ENCODE measurements around the gene TNF.

The TNF gene

GRCh38 chr6:31573239-31574105 lies 1.9 kb upstream of the TNF start:
- DNase-seq: no peak

GRCh38 chr6:31574106-31575061 lies 981 bp upstream of the TNF start:
- DNase-seq: no peak

- DNase-seq: no peak
Measured at GRCh38 chr6:31575952-31576685, 754 bp downstream of the TNF start.

GRCh38 chr6:31576897-31577578 lies 1.7 kb downstream of the TNF start:
- DNase-seq: no peak

- no peak for DNase-seq
Measured at GRCh38 chr6:31577579-31577966, 2.2 kb downstream of the TNF start.

GRCh38 chr6:31578184-31579118 lies 3.1 kb downstream of the TNF start:
- no peak for DNase-seq

- no peak for DNase-seq
Measured at GRCh38 chr6:31579119-31579505, 3.7 kb downstream of the TNF start.

- DNase-seq: no peak
Measured at GRCh38 chr6:31579546-31580437, 4.4 kb downstream of the TNF start.

GRCh38 chr6:31580438-31580740 lies 5.0 kb downstream of the TNF start:
- DNase-seq: no peak

GRCh38 chr6:31580807-31581433 lies 5.6 kb downstream of the TNF start:
- DNase-seq: peak; percentile 49

GRCh38 chr6:31581434-31582229 lies 6.3 kb downstream of the TNF start:
- no peak for DNase-seq

- DNase-seq: no peak
Measured at GRCh38 chr6:31582230-31582643, 6.9 kb downstream of the TNF start, which contains the start of gene LTB. LTB (minus strand) TSS chr6:31582424; CDS start chr6:31582417, 7 bp downstream.

GRCh38 chr6:31585491-31585890 lies 10.1 kb downstream of the TNF start:
- no peak for DNase-seq

GRCh38 chr6:31586008-31586407 lies 10.6 kb downstream of the TNF start, which contains the start of gene LST1:
LST1 (plus strand) TSS chr6:31586277; CDS start chr6:31587300, 1,023 bp downstream.
- DNase-seq: no peak

GRCh38 chr6:31586599-31587281 lies 11.4 kb downstream of the TNF start:
- no peak for DNase-seq

GRCh38 chr6:31587791-31588777 lies 12.7 kb downstream of the TNF start:
- DNase-seq: no peak
